Endothelial cell of umbilical vein (primary cell): ENCODE measurements around the gene PROB1.

Experiments
- CTCF ChIP-seq, 2 donors: IDR thresholded peaks; 1 replicate in 1 of 2; 2 replicates in 1 of 2; pipeline ENCODE4 v1.5.1; 2011; ENCODE audit warnings: low read length in 2 of 2, mild to moderate bottlenecking in 2 of 2, moderate library complexity in 2 of 2, control low read depth in 1 of 2, inconsistent platforms in 1 of 2, low read depth in 1 of 2; ENCODE audit not compliant: insufficient read depth in 1 of 2; ENCODE audit errors: extremely low read depth in 1 of 2
- FOS ChIP-seq: IDR thresholded peaks from 2 replicates; pipeline ENCODE4 v1.6.1; 2011; ENCODE audit warnings: mild to moderate bottlenecking, low read length, moderate library complexity, borderline replicate concordance; ENCODE audit not compliant: insufficient read depth
- MAX ChIP-seq: IDR thresholded peaks from 2 replicates; pipeline ENCODE4 v1.6.1; 2011; ENCODE audit not compliant: insufficient read depth, insufficient read length
- POLR2A ChIP-seq: IDR thresholded peaks from 2 replicates; pipeline ENCODE4 v1.6.1; 2012; ENCODE audit warnings: low read depth, mild to moderate bottlenecking, control low read depth, low read length
- POLR2AphosphoS5 ChIP-seq: IDR thresholded peaks from 2 replicates; pipeline ENCODE4 v1.6.1; 2012; ENCODE audit warnings: low read depth, mild to moderate bottlenecking, control low read depth, low read length, moderate library complexity; ENCODE audit not compliant: insufficient read depth

GRCh38 chr5:139385061-139386049, 9.5 kb downstream of the PROB1 start:
- TF ChIP-seq CTCF (IDR thresholded peaks at IDR 0.05; ENCODE audit: extremely low read depth in 1 of 2, insufficient read depth in 1 of 2, low read depth in 1 of 2, low read length in 2 of 2) (no peak), POLR2AphosphoS5 (no peak), MAX (no peak), FOS (no peak), POLR2A (no peak)
